ENCODE measurements around the gene DYRK2.
"Not testable (repeated sequence)": the region's sequence is repeated elsewhere in the genome, so short reads cannot be mapped to it uniquely, and the experiment has no call there.

- not testable (repeated sequence) for TF ChIP-seq POLR2A (IDR thresholded peaks at IDR 0.05); CTCF (IDR thresholded peaks at IDR 0.05 in 8 of 11, conservative IDR thresholded peaks at IDR 0.05 in 3 of 11); POLR2AphosphoS5 (IDR thresholded peaks at IDR 0.05)
Measured at GRCh38 chr12:67673509-67673908, 25.0 kb downstream of the DYRK2 start.
